ENCODE data around the gene FBXO33.

DNA sequence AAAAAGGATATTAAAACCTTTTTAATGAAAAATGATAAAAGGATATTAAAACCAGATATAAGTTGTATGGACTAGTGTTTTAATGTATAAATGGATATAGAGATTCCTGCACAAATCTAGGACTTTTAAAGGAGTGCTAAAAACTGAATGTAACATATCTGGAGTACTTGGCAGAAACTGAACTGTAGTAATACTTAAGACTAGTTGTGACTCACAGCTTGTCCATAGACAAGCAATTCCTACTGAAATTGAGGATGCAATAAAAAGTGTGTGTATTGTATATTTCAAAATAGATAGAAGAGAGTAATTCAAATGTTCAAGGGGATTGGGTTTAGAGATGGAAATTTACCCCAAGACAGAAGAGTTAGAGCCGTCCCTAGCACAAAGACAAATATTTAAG lies 59.6 kb downstream of the FBXO33 start:
- TF ChIP-seq, protein P1, sequence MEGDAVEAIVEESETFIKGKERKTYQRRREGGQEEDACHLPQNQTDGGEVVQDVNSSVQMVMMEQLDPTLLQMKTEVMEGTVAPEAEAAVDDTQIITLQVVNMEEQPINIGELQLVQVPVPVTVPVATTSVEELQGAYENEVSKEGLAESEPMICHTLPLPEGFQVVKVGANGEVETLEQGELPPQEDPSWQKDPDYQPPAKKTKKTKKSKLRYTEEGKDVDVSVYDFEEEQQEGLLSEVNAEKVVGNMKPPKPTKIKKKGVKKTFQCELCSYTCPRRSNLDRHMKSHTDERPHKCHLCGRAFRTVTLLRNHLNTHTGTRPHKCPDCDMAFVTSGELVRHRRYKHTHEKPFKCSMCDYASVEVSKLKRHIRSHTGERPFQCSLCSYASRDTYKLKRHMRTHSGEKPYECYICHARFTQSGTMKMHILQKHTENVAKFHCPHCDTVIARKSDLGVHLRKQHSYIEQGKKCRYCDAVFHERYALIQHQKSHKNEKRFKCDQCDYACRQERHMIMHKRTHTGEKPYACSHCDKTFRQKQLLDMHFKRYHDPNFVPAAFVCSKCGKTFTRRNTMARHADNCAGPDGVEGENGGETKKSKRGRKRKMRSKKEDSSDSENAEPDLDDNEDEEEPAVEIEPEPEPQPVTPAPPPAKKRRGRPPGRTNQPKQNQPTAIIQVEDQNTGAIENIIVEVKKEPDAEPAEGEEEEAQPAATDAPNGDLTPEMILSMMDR (conservative IDR thresholded peaks at IDR 0.05), result no peak
- TF ChIP-seq ZFX (IDR thresholded peaks at IDR 0.05), result no peak

All from C4-2B (cell line).